Body of pancreas (tissue), 4 donors: ENCODE measurements around the gene DIAPH3. TPM values are rescaled to one million over a fixed set of nuclear protein-coding genes. Genes with fewer than 3 reads are reported as not detected.

Experiments used
- ATAC-seq: fragments of 150-250 bp; one replicate; pipeline ENCODE4 v1.9.1; 2016
- DNase-seq, 4 donors: peaks; one replicate each; pipeline ENCODE4 v3.0.0-alpha.2; 2019
- H3K27ac ChIP-seq, 4 donors: fragments of 200-600 bp; sonication (generic); 1 replicate in 3 of 4; 2 replicates in 1 of 4; pipeline versions ENCODE4 v1.5.1 to v1.6.1; 2016 to 2019; ENCODE audit warnings: mild to moderate bottlenecking in 1 of 4, mixed read lengths in 1 of 4, moderate library complexity in 1 of 4
- H3K27me3 ChIP-seq, 2 donors: fragments of 200-600 bp; sonication (generic); one replicate each; pipeline ENCODE4 v1.6.0; 2016; ENCODE audit warnings: mild to moderate bottlenecking in 1 of 2
- H3K36me3 ChIP-seq, 2 donors: fragments of 200-600 bp; sonication (generic); replicated peaks in 1 of 2; 2 replicates each; pipeline ENCODE4 v1.5.1; 2016; ENCODE audit warnings: low read depth in 2 of 2; ENCODE audit not compliant: insufficient read depth in 1 of 2
- H3K4me1 ChIP-seq: fragments of 200-600 bp; sonication (generic); one replicate; pipeline ENCODE4 v1.6.0; 2016
- H3K4me3 ChIP-seq, 2 donors: fragments of 200-600 bp; sonication (generic); 1 replicate in 1 of 2; 2 replicates in 1 of 2; pipeline ENCODE4 v1.5.1; 2016 to 2019
- H3K9me3 ChIP-seq, 3 donors: fragments of 200-600 bp; sonication (generic); 1 replicate in 2 of 3; 2 replicates in 1 of 3; pipeline ENCODE4 v1.5.1; 2016
- CTCF ChIP-seq, 7 experiments: fragments of 450-650 bp in 4 of 7; fragments of 200-600 bp in 3 of 7; sonication (generic) in 3 of 7; IDR thresholded peaks; one replicate each; pipeline ENCODE4 v1.5.1; 2016 to 2019; ENCODE audit warnings: antibody characterized with exemption in 7 of 7
- POLR2A ChIP-seq, 3 donors: fragments of 450-650 bp; IDR thresholded peaks; one replicate each; pipeline ENCODE4 v1.6.1; 2016; ENCODE audit warnings: antibody characterized with exemption in 3 of 3, mild to moderate bottlenecking in 2 of 3
- WGBS, 2 donors: methylation state at CpG; one replicate each; pipeline ENCODE4 v1.1.5; 2017; 5-methylcytosine and 5-hydroxymethylcytosine counted together
- intact Hi-C: fragments of 100-400 bp; cut with DNase I; formaldehyde crosslinking; loops from one replicate; pipeline ENCODE4 v1.15.1; 2023
- total RNA-seq, 2 donors: library from RNA; depleted of rRNA; stranded (reverse); fragments of >200 nt; gene quantifications; one replicate each; pipeline ENCODE4 v1.1.0, GENCODE V29; 2016

DIAPH3 gene
- total RNA-seq, 2 donors from 2014 or later: 0.33 to 0.78 TPM

GRCh38 chr13:60001889-60002288 is 161.8 kb downstream of the DIAPH3 start:
- TF ChIP-seq POLR2A (IDR thresholded peaks at IDR 0.05) (no peak), CTCF (IDR thresholded peaks at IDR 0.05) (no peak)
- H3K4me1 ChIP-seq: no peaks in the 10 kb centered on the region
- DNase-seq (no peak), ATAC-seq (no peak)
- H3K27me3 ChIP-seq: no peaks in the 10 kb centered on the region
- H3K27ac ChIP-seq: no peak overlapping the region
- intact Hi-C loops: no loop called here
- H3K9me3 ChIP-seq: no peaks in the 10 kb centered on the region
- WGBS, 2 donors: 64 to 93% methylated on average over 1 to 2 of the region's 2 CpGs
- no peaks in the 10 kb centered on the region for H3K36me3 ChIP-seq
- H3K4me3 ChIP-seq: no peak overlapping the region

- Histone ChIP-seq H3K4me3 (no peak overlapping the region), H3K4me1 (no peaks in the 10 kb centered on the region), H3K27me3 (no peaks in the 10 kb centered on the region), H3K36me3 (no peaks in the 10 kb centered on the region), H3K9me3 (no peaks in the 10 kb centered on the region), H3K27ac (no peak overlapping the region)
- intact Hi-C loops: no loop called here
- ATAC-seq (no peak), DNase-seq (no peak)
- no peak for TF ChIP-seq CTCF (IDR thresholded peaks at IDR 0.05)
- TF ChIP-seq POLR2A (IDR thresholded peaks at IDR 0.05): no peak
Observed at GRCh38 chr13:60000976-60001375, 162.8 kb downstream of the DIAPH3 start.

- Histone ChIP-seq H3K36me3 (no peaks in the 10 kb centered on the region), H3K4me1 (no peaks in the 10 kb centered on the region), H3K9me3 (no peaks in the 10 kb centered on the region), H3K4me3 (no peak overlapping the region), H3K27ac (no peak overlapping the region), H3K27me3 (no peaks in the 10 kb centered on the region)
- no peak for TF ChIP-seq POLR2A (IDR thresholded peaks at IDR 0.05)
- intact Hi-C loops: no loop called here
- no peak for ATAC-seq
- DNase-seq: no peak
Observed at GRCh38 chr13:60000081-60000480, 163.6 kb downstream of the DIAPH3 start.

GRCh38 chr13:59997976-59998375 is 165.8 kb downstream of the DIAPH3 start:
- intact Hi-C loops: no loop called here
- 76 to 90% methylated on average over 1 of the region's 1 CpG for WGBS, 2 donors
- TF ChIP-seq POLR2A (IDR thresholded peaks at IDR 0.05): no peak
- TF ChIP-seq CTCF (IDR thresholded peaks at IDR 0.05): no peak
- H3K9me3 ChIP-seq: no peaks in the 10 kb centered on the region
- no peak overlapping the region for H3K27ac ChIP-seq
- H3K4me3 ChIP-seq: no peak overlapping the region
- no peak for DNase-seq
- H3K4me1 ChIP-seq: no peaks in the 10 kb centered on the region
- no peaks in the 10 kb centered on the region for H3K27me3 ChIP-seq
- no peaks in the 10 kb centered on the region for H3K36me3 ChIP-seq
- ATAC-seq: no peak

GRCh38 chr13:59996461-59996980 is 167.2 kb downstream of the DIAPH3 start:
- H3K4me1 ChIP-seq: no peaks in the 10 kb centered on the region
- no peaks in the 10 kb centered on the region for H3K9me3 ChIP-seq
- intact Hi-C loops: no loop called here
- TF ChIP-seq POLR2A (IDR thresholded peaks at IDR 0.05) (no peak), CTCF (IDR thresholded peaks at IDR 0.05) (no peak)
- no peaks in the 10 kb centered on the region for H3K27me3 ChIP-seq
- DNase-seq (no peak), ATAC-seq (no peak)
- no peak overlapping the region for H3K4me3 ChIP-seq
- H3K36me3 ChIP-seq: no peaks in the 10 kb centered on the region
- no peak overlapping the region for H3K27ac ChIP-seq
- WGBS, 2 donors: 87 to 94% methylated on average over 6 of the region's 6 CpGs
